ENCODE data around the gene ZNF432. TPM values are rescaled to one million over a fixed set of nuclear protein-coding genes. Genes with fewer than 3 reads are reported as not detected.
"Not testable (repeated sequence)": the region's sequence is repeated elsewhere in the genome, so short reads cannot be mapped to it uniquely, and the experiment has no call there.

Gene ZNF432
- total RNA-seq, 4 donors from 2014 or later = 9.3 to 18.8 (median 14.2) TPM

GRCh38 chr19:52070496-52070895, 21.9 kb upstream of the ZNF432 start:
- WGBS, 2 donors = 95 to 98% methylated on average over 5 of the region's 5 CpGs
- H3K27me3 ChIP-seq = no peaks in the 10 kb centered on the region
- peaks cover 6 to 100% (median 75%) of the 10 kb centered on the region in 3 donors for H3K36me3 ChIP-seq
- TF ChIP-seq EP300 (IDR thresholded peaks at IDR 0.05) = no peak
- no peak for TF ChIP-seq CTCF (IDR thresholded peaks at IDR 0.05)
- no peak for TF ChIP-seq POLR2A (IDR thresholded peaks at IDR 0.05)
- DNase-seq (ENCODE audit: low spot score in 2 of 2) = no peak
- H3K27ac ChIP-seq = no peak overlapping the region
- peaks cover 9 to 100% (median 62%) of the 10 kb centered on the region in 4 donors for H3K9me3 ChIP-seq
- no peak overlapping the region for H3K4me3 ChIP-seq
- no peaks in the 10 kb centered on the region for H3K4me1 ChIP-seq

- H3K9me3 ChIP-seq = peaks cover 11 to 100% (median 65%) of the 10 kb centered on the region in 4 donors
- 91 to 94% methylated on average over 2 of the region's 2 CpGs for WGBS, 2 donors
- H3K36me3 ChIP-seq = peaks cover 6 to 100% (median 66%) of the 10 kb centered on the region in 3 donors
- H3K4me1 ChIP-seq = no peaks in the 10 kb centered on the region
- no peaks in the 10 kb centered on the region for H3K27me3 ChIP-seq
- DNase-seq (ENCODE audit: low spot score in 2 of 2) = no peak
- no peak for TF ChIP-seq EP300 (IDR thresholded peaks at IDR 0.05)
- TF ChIP-seq CTCF (IDR thresholded peaks at IDR 0.05) = no peak
- TF ChIP-seq POLR2A (IDR thresholded peaks at IDR 0.05) = no peak
- H3K4me3 ChIP-seq = no peak overlapping the region
- H3K27ac ChIP-seq = no peak overlapping the region
These were observed 21.0 kb upstream of the ZNF432 start for GRCh38 chr19:52069653-52070052.

- Histone ChIP-seq H3K27me3 (no peaks in the 10 kb centered on the region), H3K9me3 (peaks cover 15 to 100% (median 59%) of the 10 kb centered on the region in 4 donors), H3K36me3 (peaks cover 9 to 100% (median 45%) of the 10 kb centered on the region in 3 donors), H3K4me3 (no peak overlapping the region), H3K27ac (no peak overlapping the region), H3K4me1 (no peaks in the 10 kb centered on the region)
- WGBS, 2 donors = 97 to 99% methylated on average over 6 of the region's 6 CpGs
- no peak for DNase-seq (ENCODE audit: low spot score in 2 of 2)
- TF ChIP-seq CTCF (IDR thresholded peaks at IDR 0.05) (no peak), POLR2A (IDR thresholded peaks at IDR 0.05) (no peak), EP300 (IDR thresholded peaks at IDR 0.05) (no peak)
These were observed 17.7 kb upstream of the ZNF432 start for GRCh38 chr19:52066258-52066863.

- 96 to 99% methylated on average over 6 of the region's 6 CpGs for WGBS, 2 donors
- H3K27me3 ChIP-seq = no peaks in the 10 kb centered on the region
- no peak for DNase-seq (ENCODE audit: low spot score in 2 of 2)
- H3K36me3 ChIP-seq = peaks cover 9 to 100% (median 36%) of the 10 kb centered on the region in 3 donors
- H3K9me3 ChIP-seq = peaks cover 15 to 100% (median 59%) of the 10 kb centered on the region in 4 donors
- no peak for TF ChIP-seq POLR2A (IDR thresholded peaks at IDR 0.05)
- no peak for TF ChIP-seq CTCF (IDR thresholded peaks at IDR 0.05)
- TF ChIP-seq EP300 (IDR thresholded peaks at IDR 0.05) = no peak
- H3K4me3 ChIP-seq = no peak overlapping the region
- no peak overlapping the region for H3K27ac ChIP-seq
- H3K4me1 ChIP-seq = no peaks in the 10 kb centered on the region
These were observed 16.8 kb upstream of the ZNF432 start for GRCh38 chr19:52065399-52065798.

- DNase-seq (ENCODE audit: low spot score in 2 of 2); H3K27me3 ChIP-seq; H3K4me1 ChIP-seq; H3K27ac ChIP-seq; H3K4me3 ChIP-seq: not testable (repeated sequence)
- Histone ChIP-seq H3K9me3 (peaks cover 0 to 97% (median 28%) of the 10 kb centered on the region in 4 donors), H3K36me3 (peaks cover 0 to 65% (median 0%) of the 10 kb centered on the region in 3 donors)
- WGBS, 2 donors = 96 to 99% methylated on average over 3 of the region's 3 CpGs
These were observed 7.8 kb upstream of the ZNF432 start for GRCh38 chr19:52056480-52056879.

- WGBS, 2 donors = 25 to 91% methylated on average over 1 of the region's 1 CpG
These were observed 3.1 kb upstream of the ZNF432 start for GRCh38 chr19:52051736-52052135.

More at GRCh38 chr19:52051736-52052135, 3.1 kb upstream of the ZNF432 start:
- not testable (repeated sequence) for DNase-seq (ENCODE audit: low spot score in 2 of 2); H3K27me3 ChIP-seq; H3K27ac ChIP-seq; H3K4me3 ChIP-seq
- peaks cover 0 to 30% (median 0%) of the 10 kb centered on the region in 3 donors for H3K36me3 ChIP-seq
- H3K4me1 ChIP-seq = peaks cover 0 to 15% (median 0%) of the 10 kb centered on the region in 4 donors
- H3K9me3 ChIP-seq = peaks cover 0 to 64% (median 16%) of the 10 kb centered on the region in 4 donors
